Kidney tubule cell (primary cell): ENCODE results near the gene MRPS2.
"Not testable (repeated sequence)": the region's sequence is repeated elsewhere in the genome, so short reads cannot be mapped to it uniquely, and the experiment has no call there.

ENCODE experiments used
- DNase-seq: peaks from one replicate; pipeline ENCODE4 v3.0.0-alpha.2; 2018; ENCODE audit warnings: low spot score

MRPS2 gene

GRCh38 chr9:135499326-135500070 lies 984 bp upstream of the MRPS2 start:
- DNase-seq = peak; percentile 90

- DNase-seq = no peak
Measured at GRCh38 chr9:135500071-135500524, 384 bp upstream of the MRPS2 start.

- peak; percentile 68 for DNase-seq
Measured at GRCh38 chr9:135501261-135502167, 1.0 kb downstream of the MRPS2 start.

DNA sequence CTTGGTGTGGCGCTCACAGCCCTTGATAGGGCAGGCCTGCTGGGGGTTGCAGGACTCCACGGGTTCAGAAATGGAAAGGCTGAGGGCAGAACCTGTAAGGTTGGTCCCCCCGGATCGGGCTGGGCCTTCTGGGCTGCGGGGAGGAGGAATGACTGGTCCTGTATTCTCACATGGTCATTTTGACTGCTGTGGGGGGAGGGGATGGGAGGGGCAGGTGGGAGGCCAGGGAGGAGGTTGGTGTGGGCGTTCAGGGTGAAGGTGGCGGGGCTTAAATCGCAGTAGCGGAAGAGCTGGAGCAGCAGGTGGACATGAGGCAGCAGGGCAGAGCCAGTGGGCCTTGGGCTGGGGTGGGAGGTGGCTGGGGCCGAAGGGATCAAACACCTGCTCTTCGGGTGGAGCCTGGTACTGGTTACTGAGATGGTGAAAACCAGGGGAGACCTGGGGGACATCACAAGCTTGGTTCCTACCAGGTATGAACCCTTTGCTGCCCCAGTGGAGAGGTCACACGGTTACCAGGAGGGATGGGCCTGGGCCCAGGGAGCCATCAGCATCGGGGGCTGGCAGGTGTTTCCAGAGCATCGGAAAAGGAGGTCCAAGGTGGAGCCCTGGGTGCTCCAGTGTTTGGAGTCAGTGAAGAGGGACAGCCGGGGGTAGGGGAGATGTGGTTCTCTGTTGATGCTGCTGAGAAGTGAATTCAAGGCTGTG lies 1.8 kb downstream of the MRPS2 start:
- DNase-seq = no peak

DNA sequence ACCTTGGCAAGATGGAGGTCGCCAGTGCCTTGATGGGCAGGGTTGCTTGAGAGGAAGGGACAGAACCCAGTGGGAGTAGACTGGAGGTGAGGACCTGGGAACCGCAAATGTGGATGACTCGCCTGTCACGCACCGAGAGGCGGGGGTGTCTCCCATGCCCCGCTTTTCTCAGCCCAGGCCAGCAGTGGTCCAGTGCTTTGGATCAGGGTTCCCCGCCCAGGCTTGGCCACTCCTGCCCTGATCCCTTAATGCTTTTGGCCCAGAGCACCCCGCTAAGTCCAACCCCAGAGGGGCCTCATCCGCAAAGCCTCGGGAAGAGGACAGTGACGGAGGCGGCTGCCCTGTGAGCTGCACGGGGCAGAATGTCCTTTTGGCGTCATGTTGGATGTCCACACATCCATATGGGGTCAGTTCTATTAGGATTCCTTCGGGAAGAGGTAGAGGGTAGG lies 2.4 kb downstream of the MRPS2 start:
- DNase-seq = no peak

GRCh38 chr9:135503371-135504261 lies 3.1 kb downstream of the MRPS2 start:
- DNase-seq = no peak

GRCh38 chr9:135504262-135505243 lies 4.1 kb downstream of the MRPS2 start:
- DNase-seq = peak; percentile 65

- DNase-seq = no peak
Measured at GRCh38 chr9:135505406-135506187, 5.1 kb downstream of the MRPS2 start.

- no peak for DNase-seq
Measured at GRCh38 chr9:135506327-135507103, 6.0 kb downstream of the MRPS2 start.

- DNase-seq = no peak
Measured at GRCh38 chr9:135507104-135508035, 6.9 kb downstream of the MRPS2 start.

- no peak for DNase-seq
Measured at GRCh38 chr9:135508211-135508820, 7.8 kb downstream of the MRPS2 start.

DNA sequence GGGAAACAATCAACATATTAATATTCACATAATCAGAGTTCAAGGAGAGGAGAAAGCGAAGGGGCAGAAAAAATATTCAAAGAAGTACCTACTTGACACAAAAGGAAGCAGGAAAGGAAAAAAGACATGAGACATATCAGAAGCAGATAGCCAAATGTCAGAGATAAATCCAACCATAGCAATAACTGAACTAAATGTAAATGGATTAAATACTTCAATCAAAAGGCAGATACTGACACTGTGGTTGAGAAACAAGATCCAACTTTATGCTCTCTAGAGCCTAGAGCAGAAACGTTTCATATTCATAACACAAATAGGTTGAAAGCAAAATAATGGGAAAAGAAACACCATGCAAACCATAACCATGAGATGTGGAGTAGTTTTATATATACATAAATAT lies 9.0 kb downstream of the MRPS2 start:
- no peak for DNase-seq

- DNase-seq = no peak
Measured at GRCh38 chr9:135512241-135512603, 11.7 kb downstream of the MRPS2 start.

GRCh38 chr9:135512904-135513303 lies 12.4 kb downstream of the MRPS2 start:
- DNase-seq = no peak

GRCh38 chr9:135513351-135513846 lies 12.9 kb downstream of the MRPS2 start:
- no peak for DNase-seq

- DNase-seq = not testable (repeated sequence)
Measured at GRCh38 chr9:135513906-135514305, 13.4 kb downstream of the MRPS2 start.
